IMR-90 (cell line): Measurements from ENCODE around the gene PRRC1.

Source experiments
- BHLHE40 ChIP-seq: fragments of 150-350 bp; IDR thresholded peaks from 2 replicates; pipeline ENCODE4 v1.6.1; 2016; ENCODE audit warnings: mild to moderate bottlenecking, low read depth, low read length
- CTCF ChIP-seq: conservative IDR thresholded peaks from 2 replicates; pipeline ENCODE4 v1.5.1; 2012; ENCODE audit warnings: mild to moderate bottlenecking, low read depth, low read length, improper control_type of control experiment
- ELK1 ChIP-seq: fragments of 150-350 bp; IDR thresholded peaks from 2 replicates; pipeline ENCODE4 v1.6.1; 2016; ENCODE audit warnings: low read depth, mild to moderate bottlenecking, low read length, moderate library complexity, borderline replicate concordance
- POLR2A ChIP-seq: IDR thresholded peaks from 2 replicates; pipeline ENCODE4 v1.6.1; 2012; ENCODE audit warnings: mild to moderate bottlenecking, low read depth, low read length
- SMC3 ChIP-seq: fragments of 150-350 bp; IDR thresholded peaks from 2 replicates; pipeline ENCODE4 v1.6.1; 2016; ENCODE audit warnings: low read depth, mild to moderate bottlenecking, antibody characterized with exemption, low read length, moderate library complexity
- USF2 ChIP-seq: fragments of 150-350 bp; IDR thresholded peaks from 2 replicates; pipeline ENCODE4 v1.6.1; 2017; ENCODE audit warnings: mild to moderate bottlenecking, antibody characterized with exemption, low read length, low read depth

- no peak for TF ChIP-seq CTCF
- TF ChIP-seq USF2, result no peak
- TF ChIP-seq SMC3, result no peak
- no peak for TF ChIP-seq ELK1
- TF ChIP-seq BHLHE40, result no peak; the same call in 1 of the 2 replicates
- TF ChIP-seq POLR2A, result no peak
Measured at GRCh38 chr5:127561254-127561653, 43.8 kb downstream of the PRRC1 start.
